Measurements from ENCODE around the gene B3GAT1. TPM values are rescaled to one million over a fixed set of nuclear protein-coding genes. Genes with fewer than 3 reads are reported as not detected.

Gene B3GAT1
- total and polyA plus RNA-seq, 2 experiments from 2014 or later, result 4.8 to 28.3 TPM

GRCh38 chr11:134404575-134405341, 7.3 kb downstream of the B3GAT1 start (continued):
- TF ChIP-seq REST (IDR thresholded peaks at IDR 0.05; ENCODE audit: unreplicated experiment), result no peak
- no peak for TF ChIP-seq ETS1 (IDR thresholded peaks at IDR 0.05)
- no peak for TF ChIP-seq JUNB (IDR thresholded peaks at IDR 0.05; ENCODE audit: unreplicated experiment)

- DNase-seq (ENCODE audit: low spot score) (no peak), ATAC-seq (peak; percentile 15; the same call in 2 of the 3 replicates)
- H3K27ac ChIP-seq (ENCODE audit: low read depth), result no peak overlapping the region
- H3K4me3 ChIP-seq, result no peak overlapping the region
- H3K36me3 Mint-ChIP-seq (ENCODE audit: low read depth), result peaks cover 18% of the 10 kb centered on the region
- H3K9me2 ChIP-seq (ENCODE audit: insufficient read depth), result peaks cover 4% of the 10 kb centered on the region; the same call in 1 of the 2 replicates
- H2AFZ ChIP-seq, result no peak overlapping the region
- no peaks in the 10 kb centered on the region for H3K4me1 ChIP-seq (ENCODE audit: insufficient read depth)
- no peaks in the 10 kb centered on the region for H3F3A ChIP-seq (replicated peaks; ENCODE audit: low read depth)
- H3K27me3 ChIP-seq (ENCODE audit: insufficient read depth), result no peaks in the 10 kb centered on the region
- H4K20me1 ChIP-seq (replicated peaks; ENCODE audit: insufficient read depth), result peaks cover 19% of the 10 kb centered on the region; the same call in 1 of the 2 replicates
- TF ChIP-seq NANOG (IDR thresholded peaks at IDR 0.05; ENCODE audit: borderline replicate concordance) (no peak), JUNB (IDR thresholded peaks at IDR 0.05; ENCODE audit: unreplicated experiment) (no peak), POLR2AphosphoS5 (IDR thresholded peaks at IDR 0.05; ENCODE audit: low read depth) (no peak), REST (IDR thresholded peaks at IDR 0.05; ENCODE audit: unreplicated experiment) (no peak), CTCF (conservative IDR thresholded peaks at IDR 0.05; ENCODE audit: low read depth in 2 of 2) (no peak), CREB1 (CRISPR knock-in tag; IDR thresholded peaks at IDR 0.05; ENCODE audit: low read depth) (no peak)
- no peaks in the 10 kb centered on the region for H3K36me3 ChIP-seq (ENCODE audit: insufficient read depth)
- H3K79me2 ChIP-seq (replicated peaks; ENCODE audit: insufficient read depth), result peaks cover 53% of the 10 kb centered on the region
- H3K4me3 Mint-ChIP-seq, result no peak overlapping the region
- peaks cover 7% of the 10 kb centered on the region for H3K27me3 Mint-ChIP-seq (ENCODE audit: insufficient read depth, low read depth, poor library complexity)
- H3K4me1 Mint-ChIP-seq, result peaks cover 30% of the 10 kb centered on the region
- no peak overlapping the region for H3K27ac Mint-ChIP-seq
- H3K4me2 ChIP-seq, result no peak overlapping the region
- H3K9me3 Mint-ChIP-seq, result peaks cover 3% of the 10 kb centered on the region; the same call in 1 of the 3 replicates
Observed at GRCh38 chr11:134402910-134403309, 9.1 kb downstream of the B3GAT1 start.
